BE2C (cell line): ENCODE measurements around the gene KCNAB1.
"Not testable (repeated sequence)": the region's sequence is repeated elsewhere in the genome, so short reads cannot be mapped to it uniquely, and the experiment has no call there.

Experiments used
- DNase-seq: peaks from one replicate; pipeline ENCODE4 v3.0.0-alpha.2; 2020
- H3K27me3 ChIP-seq: fragments of 250-450 bp; sonication (Bioruptor Pico); 2 replicates; pipeline ENCODE4 v1.5.1; 2020; ENCODE audit warnings: mild to moderate bottlenecking
- H3K36me3 ChIP-seq: fragments of 250-450 bp; sonication (Bioruptor Pico); 2 replicates; pipeline ENCODE4 v1.5.1; 2020; ENCODE audit warnings: mild to moderate bottlenecking
- H3K4me1 ChIP-seq: fragments of 250-450 bp; sonication (Bioruptor Pico); 2 replicates; pipeline ENCODE4 v1.5.1; 2020
- H3K4me3 ChIP-seq: 2 replicates; pipeline ENCODE4 v1.5.1; 2011; ENCODE audit warnings: low read depth, low read length
- H3K9me3 ChIP-seq: fragments of 250-450 bp; sonication (Bioruptor Pico); 2 replicates; pipeline ENCODE4 v1.5.1; 2020
- CTCF ChIP-seq: IDR thresholded peaks from 2 replicates; pipeline ENCODE4 v1.5.1; 2012; ENCODE audit warnings: mild to moderate bottlenecking, low read depth, low read length

Gene KCNAB1

GRCh38 chr3:156216852-156217251 is 96.5 kb downstream of the KCNAB1 start:
- TF ChIP-seq CTCF: no peak
- Histone ChIP-seq H3K36me3 (no peaks in the 10 kb centered on the region), H3K4me1 (no peaks in the 10 kb centered on the region), H3K27me3 (no peaks in the 10 kb centered on the region), H3K4me3 (no peak overlapping the region), H3K9me3 (no peaks in the 10 kb centered on the region)
- DNase-seq: no peak

DNA sequence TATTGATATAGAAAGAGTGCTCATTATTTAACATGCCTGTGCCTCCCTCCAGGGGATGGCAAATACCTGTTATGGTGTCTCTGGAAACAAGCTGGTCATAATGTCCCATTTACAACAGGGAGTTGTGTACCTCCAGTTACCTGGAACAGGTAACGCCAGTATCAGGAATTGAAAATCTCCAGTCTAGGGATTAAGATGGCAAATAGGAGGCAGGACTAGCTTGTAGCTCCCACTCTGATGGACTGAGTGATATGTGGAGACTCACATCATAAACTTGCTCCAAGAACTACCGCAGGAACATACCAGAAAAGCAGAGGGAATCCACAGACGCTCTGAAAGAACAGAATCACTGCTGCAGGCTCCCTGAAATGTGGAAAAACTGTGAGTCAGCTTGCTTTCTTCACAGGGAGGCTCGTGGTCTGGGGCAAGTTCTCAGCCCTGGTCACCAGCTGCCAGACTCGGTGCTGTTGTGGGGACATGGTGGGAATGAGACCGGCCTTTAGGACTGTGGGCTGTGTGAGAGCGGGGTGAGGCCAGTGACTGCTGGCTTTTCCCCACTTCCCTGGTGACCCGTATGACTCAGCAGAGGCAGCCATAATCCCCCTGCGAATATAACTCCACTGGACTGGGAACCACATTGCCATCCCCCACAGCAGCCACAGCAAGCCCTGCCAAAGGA is 97.4 kb downstream of the KCNAB1 start:
- Histone ChIP-seq H3K4me1 (no peaks in the 10 kb centered on the region), H3K36me3 (no peaks in the 10 kb centered on the region), H3K27me3 (no peaks in the 10 kb centered on the region), H3K9me3 (no peaks in the 10 kb centered on the region), H3K4me3 (no peak overlapping the region)
- no peak for TF ChIP-seq CTCF
- no peak for DNase-seq

DNA sequence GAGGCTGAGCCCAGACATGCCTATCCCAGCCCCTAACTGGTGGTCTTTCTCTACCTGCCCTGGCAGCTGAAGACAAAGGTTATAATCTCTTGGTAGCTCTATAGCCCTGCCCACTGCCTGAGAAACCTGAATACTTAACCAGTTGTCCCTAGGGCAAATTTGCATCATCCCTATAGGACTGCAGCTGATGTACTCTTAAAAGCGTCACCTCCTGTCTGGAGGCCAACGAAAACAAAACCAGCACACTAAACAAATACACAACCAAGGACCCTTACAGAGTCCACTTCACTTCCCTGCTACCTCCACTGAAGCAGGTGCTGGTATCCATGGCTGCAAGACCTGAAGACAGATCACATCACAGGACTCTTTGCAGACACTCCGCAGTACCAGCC is 98.0 kb downstream of the KCNAB1 start:
- Histone ChIP-seq H3K27me3 (no peaks in the 10 kb centered on the region), H3K4me3 (no peak overlapping the region), H3K9me3 (no peaks in the 10 kb centered on the region), H3K36me3 (no peaks in the 10 kb centered on the region), H3K4me1 (no peaks in the 10 kb centered on the region)
- DNase-seq: no peak
- no peak for TF ChIP-seq CTCF

DNA sequence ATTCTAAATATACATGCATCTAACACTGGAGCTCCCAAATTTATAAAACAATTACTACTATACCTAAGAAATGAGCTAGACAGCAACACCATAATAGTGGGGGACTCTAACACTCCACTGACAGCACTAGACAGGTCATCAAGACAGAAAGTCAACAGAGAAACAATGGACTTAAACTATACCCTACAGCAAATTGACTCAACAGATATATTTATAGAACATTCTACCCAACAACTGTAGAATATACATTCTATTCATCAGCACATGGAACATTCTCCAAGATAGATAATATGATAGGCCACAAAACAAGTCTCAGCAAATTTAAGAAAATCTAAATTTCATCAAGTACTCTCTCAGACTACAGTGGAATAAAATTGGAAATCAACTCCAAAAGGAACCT is 102.0 kb downstream of the KCNAB1 start:
- DNase-seq, H3K4me3 ChIP-seq, H3K36me3 ChIP-seq, H3K4me1 ChIP-seq, H3K27me3 ChIP-seq, H3K9me3 ChIP-seq: not testable (repeated sequence)

DNA sequence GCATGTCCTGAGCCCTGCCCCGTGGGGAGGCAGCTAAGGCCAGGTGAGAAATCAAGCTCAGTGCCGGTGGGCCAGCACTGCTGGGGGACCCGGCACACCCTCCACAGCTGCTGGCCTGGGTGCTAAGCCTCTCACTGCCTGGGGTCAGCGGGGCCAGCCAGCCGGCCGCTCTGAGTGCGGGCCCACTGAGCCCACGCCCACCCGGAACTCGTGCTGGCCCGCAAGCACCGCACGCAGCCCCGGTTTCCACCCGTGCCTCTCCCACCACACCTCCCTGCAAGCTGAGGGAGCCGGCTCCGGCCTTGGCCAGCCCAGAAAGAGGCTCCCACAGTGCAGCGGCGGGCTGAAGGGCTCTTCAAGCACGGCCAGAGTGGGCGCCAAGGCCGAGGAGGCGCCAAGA is 103.7 kb downstream of the KCNAB1 start:
- H3K27me3 ChIP-seq, H3K4me3 ChIP-seq, H3K9me3 ChIP-seq, H3K4me1 ChIP-seq, DNase-seq, H3K36me3 ChIP-seq: not testable (repeated sequence)

- no peak for TF ChIP-seq CTCF
- Histone ChIP-seq H3K36me3 (no peaks in the 10 kb centered on the region), H3K4me3 (no peak overlapping the region), H3K9me3 (no peaks in the 10 kb centered on the region), H3K27me3 (no peaks in the 10 kb centered on the region), H3K4me1 (no peaks in the 10 kb centered on the region)
- DNase-seq: no peak
Observed at GRCh38 chr3:156226676-156227420, 106.5 kb downstream of the KCNAB1 start.

DNA sequence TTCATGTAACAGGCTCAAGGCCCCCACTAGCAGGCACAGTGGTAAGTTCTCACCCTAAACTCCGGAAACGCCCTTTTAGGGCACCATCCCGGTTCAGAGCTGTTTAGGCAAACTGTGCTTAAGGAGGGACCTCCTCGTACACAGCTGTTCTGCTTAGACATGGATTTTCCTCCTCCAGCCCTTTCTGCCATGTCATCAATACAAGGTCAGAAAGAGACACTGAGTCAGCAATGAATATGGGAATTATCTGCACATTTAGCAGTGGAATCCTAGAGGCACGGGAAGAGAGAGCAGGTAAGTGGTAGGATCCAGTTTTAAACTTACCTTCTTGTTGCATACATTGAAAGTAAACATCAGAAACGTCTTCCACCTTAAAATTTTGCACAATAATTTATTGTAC is 107.3 kb downstream of the KCNAB1 start:
- Histone ChIP-seq H3K36me3 (no peaks in the 10 kb centered on the region), H3K4me3 (no peak overlapping the region), H3K27me3 (no peaks in the 10 kb centered on the region), H3K4me1 (no peaks in the 10 kb centered on the region), H3K9me3 (no peaks in the 10 kb centered on the region)
- no peak for TF ChIP-seq CTCF
- no peak for DNase-seq
